DND-41 (cell line): Measurements from ENCODE around the gene BCL7A.

Experiments used
- CTCF ChIP-seq: IDR thresholded peaks from 2 replicates; pipeline ENCODE4 v1.5.1; 2012; ENCODE audit warnings: borderline replicate concordance, low read length, moderate library complexity, mild to moderate bottlenecking; ENCODE audit not compliant: poor library complexity, severe bottlenecking; ENCODE audit errors: extremely low read depth
- EZH2 ChIP-seq: IDR thresholded peaks from 3 replicates; pipeline ENCODE4 v1.6.1; 2012; ENCODE audit warnings: borderline replicate concordance, low read depth, mild to moderate bottlenecking, moderate library complexity, low read length, inconsistent platforms; ENCODE audit not compliant: severe bottlenecking

- TF ChIP-seq CTCF (no peak), EZH2 (no peak)
These were observed 85.6 kb downstream of the BCL7A start for GRCh38 chr12:122107261-122107660.
